Stimulated activated CD8-positive, alpha-beta memory T cell treated with anti-CD3 and anti-CD28 coated beads, Interleukin-7, amount 100 ng/mL, for 48 hours (primary cell): Measurements from ENCODE around the gene HBE1.
"Not testable (repeated sequence)": the region's sequence is repeated elsewhere in the genome, so short reads cannot be mapped to it uniquely, and the experiment has no call there.

Experiments used
- DNase-seq, 2 donors: peaks; one replicate each; pipeline ENCODE4 v3.0.0-alpha.2; 2020; ENCODE audit warnings: low read depth in 1 of 2; ENCODE audit errors: extremely low read depth in 1 of 2

Gene HBE1

GRCh38 chr11:5269715-5270147 is at the start of gene HBE1:
Gene HBE1, minus strand, starts transcription at chr11:5269945. Its CDS starts 55 bp downstream, at chr11:5269890.
- DNase-seq = no peak

- DNase-seq = no peak
Observed at GRCh38 chr11:5317292-5317691, 47.5 kb upstream of the HBE1 start.

- DNase-seq = not testable (repeated sequence)
Observed at GRCh38 chr11:5313326-5314023, 43.7 kb upstream of the HBE1 start.

- DNase-seq = no peak
Observed at GRCh38 chr11:5310423-5310822, 40.7 kb upstream of the HBE1 start.

- DNase-seq = no peak
Observed at GRCh38 chr11:5307256-5308019, 37.7 kb upstream of the HBE1 start.

- DNase-seq = no peak
Observed at GRCh38 chr11:5304046-5304445, 34.3 kb upstream of the HBE1 start.

- no peak for DNase-seq
Observed at GRCh38 chr11:5303626-5304025, 33.9 kb upstream of the HBE1 start.

GRCh38 chr11:5301846-5302245 is 32.1 kb upstream of the HBE1 start, which contains the start of gene OR51B4:
Gene OR51B4, minus strand, starts transcription at chr11:5301946. Its CDS starts 0 bp downstream, at chr11:5301946.
- no peak for DNase-seq

- no peak for DNase-seq
Observed at GRCh38 chr11:5300251-5300650, 30.5 kb upstream of the HBE1 start.

GRCh38 chr11:5298451-5298850 is 28.7 kb upstream of the HBE1 start:
- no peak for DNase-seq

GRCh38 chr11:5297721-5298323 is 28.1 kb upstream of the HBE1 start:
- no peak for DNase-seq

- not testable (repeated sequence) for DNase-seq
Observed at GRCh38 chr11:5294342-5294995, 24.7 kb upstream of the HBE1 start.

- no peak for DNase-seq
Observed at GRCh38 chr11:5293028-5293427, 23.3 kb upstream of the HBE1 start.

- no peak for DNase-seq
Observed at GRCh38 chr11:5291207-5291838, 21.6 kb upstream of the HBE1 start.

GRCh38 chr11:5290106-5290505 is 20.4 kb upstream of the HBE1 start:
- no peak for DNase-seq

GRCh38 chr11:5289696-5290095 is 20.0 kb upstream of the HBE1 start:
- DNase-seq = no peak

GRCh38 chr11:5288906-5289550 is 19.3 kb upstream of the HBE1 start:
- no peak for DNase-seq

GRCh38 chr11:5288108-5288905 is 18.6 kb upstream of the HBE1 start:
- DNase-seq = no peak

GRCh38 chr11:5286901-5287300 is 17.2 kb upstream of the HBE1 start:
- DNase-seq = no peak
